Osteoblast (primary cell): ENCODE measurements around the gene OR2T4. TPM values are rescaled to one million over a fixed set of nuclear protein-coding genes. Genes with fewer than 3 reads are reported as not detected.

Experiments
- DNase-seq: peaks from one replicate; pipeline ENCODE4 v3.0.0; 2011; ENCODE audit warnings: low spot score, mixed read lengths; ENCODE audit not compliant: insufficient read length; ENCODE audit errors: missing footprints
- H2AFZ ChIP-seq: 2 replicates; pipeline ENCODE4 v1.6.0; 2011; ENCODE audit warnings: mild to moderate bottlenecking, low read length
- H3K27ac ChIP-seq: 2 replicates; pipeline ENCODE4 v1.5.1; 2011; ENCODE audit warnings: mild to moderate bottlenecking, low read depth, low read length, moderate library complexity
- H3K27me3 ChIP-seq: 2 replicates; pipeline ENCODE4 v1.6.0; 2012; ENCODE audit warnings: mild to moderate bottlenecking, control low read depth, inconsistent platforms, low read length, moderate library complexity; ENCODE audit not compliant: insufficient read depth
- H3K36me3 ChIP-seq: 2 replicates; pipeline ENCODE4 v1.5.1; 2011; ENCODE audit warnings: mild to moderate bottlenecking, low read length, control low read depth, moderate library complexity; ENCODE audit not compliant: insufficient read depth
- H3K4me1 ChIP-seq: 2 replicates; pipeline ENCODE4 v1.5.1; 2011; ENCODE audit warnings: mild to moderate bottlenecking, low read length, control low read depth, moderate library complexity; ENCODE audit not compliant: insufficient read depth
- H3K4me2 ChIP-seq: 2 replicates; pipeline ENCODE4 v1.6.0; 2011; ENCODE audit warnings: mild to moderate bottlenecking, low read length; ENCODE audit not compliant: insufficient read depth
- H3K4me3 ChIP-seq: fragments of 200-600 bp; sonication (generic); 3 replicates; pipeline ENCODE4 v1.5.1; 2012; ENCODE audit warnings: mild to moderate bottlenecking, low read length, inconsistent platforms; ENCODE audit not compliant: insufficient read depth
- H3K79me2 ChIP-seq: 2 replicates; pipeline ENCODE4 v1.6.0; 2012; ENCODE audit warnings: mild to moderate bottlenecking, low read length, control low read depth, inconsistent platforms; ENCODE audit not compliant: insufficient read depth
- H3K9me3 ChIP-seq: 2 replicates; pipeline ENCODE4 v1.5.1; 2011; ENCODE audit warnings: low read depth, low read length, control low read depth
- H4K20me1 ChIP-seq: 2 replicates; pipeline ENCODE4 v1.6.0; 2012; ENCODE audit warnings: mild to moderate bottlenecking, low read length, control low read depth; ENCODE audit not compliant: insufficient read depth
- CTCF ChIP-seq: IDR thresholded peaks from 2 replicates; pipeline ENCODE4 v1.5.1; 2011; ENCODE audit warnings: mild to moderate bottlenecking, low read depth, low read length, moderate library complexity; ENCODE audit errors: extremely low read depth
- total RNA-seq: library from RNA; depleted of rRNA; stranded (reverse); fragments of >200 nt; gene quantifications from 2 replicates; pipeline ENCODE4 v1.2.3, GENCODE V29; 2012

Gene OR2T4
- total RNA-seq, 1 donor, result not detected

DNA sequence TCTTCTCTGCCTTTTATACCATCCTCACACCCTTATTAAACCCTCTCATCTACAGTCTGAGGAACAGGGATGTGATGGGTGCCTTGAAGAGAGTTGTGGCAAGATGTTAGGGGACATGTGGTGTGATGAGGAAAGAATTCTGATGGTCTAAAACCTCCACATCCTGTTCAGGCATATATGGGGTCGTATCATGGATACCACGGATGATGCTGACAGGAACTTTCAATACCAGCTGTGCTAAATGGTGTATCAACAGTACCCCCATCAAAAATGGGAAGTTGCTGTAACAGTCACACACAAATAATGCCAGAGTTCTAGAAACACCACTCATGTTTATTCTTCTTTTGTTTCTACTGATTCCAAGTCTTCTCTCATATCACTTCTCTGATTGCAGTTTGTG is 27.0 kb downstream of the OR2T4 start:
- no peaks in the 10 kb centered on the region for H3K4me1 ChIP-seq
- no peak overlapping the region for H2AFZ ChIP-seq
- H3K36me3 ChIP-seq, result no peaks in the 10 kb centered on the region
- no peak for TF ChIP-seq CTCF
- H3K4me3 ChIP-seq, result no peak overlapping the region
- no peak for DNase-seq
- H3K79me2 ChIP-seq, result no peaks in the 10 kb centered on the region
- H3K27me3 ChIP-seq, result no peaks in the 10 kb centered on the region
- H3K27ac ChIP-seq, result no peak overlapping the region
- no peak overlapping the region for H3K4me2 ChIP-seq
- H4K20me1 ChIP-seq, result no peaks in the 10 kb centered on the region
- no peaks in the 10 kb centered on the region for H3K9me3 ChIP-seq

GRCh38 chr1:248393050-248393449 is 31.6 kb downstream of the OR2T4 start:
- Histone ChIP-seq H4K20me1 (no peaks in the 10 kb centered on the region), H3K4me2 (no peak overlapping the region), H3K79me2 (no peaks in the 10 kb centered on the region), H3K27me3 (no peaks in the 10 kb centered on the region), H3K4me1 (no peaks in the 10 kb centered on the region), H3K4me3 (no peak overlapping the region), H3K36me3 (no peaks in the 10 kb centered on the region), H3K27ac (no peak overlapping the region), H2AFZ (no peak overlapping the region), H3K9me3 (no peaks in the 10 kb centered on the region)
- no peak for DNase-seq
- no peak for TF ChIP-seq CTCF

- no peaks in the 10 kb centered on the region for H3K4me1 ChIP-seq
- no peak within 1 kb of the TSS for H2AFZ ChIP-seq
- no peak for TF ChIP-seq CTCF
- H3K79me2 ChIP-seq, result no peaks in the 10 kb centered on the region
- peaks cover 2% of the 10 kb centered on the region for H3K9me3 ChIP-seq
- H3K27me3 ChIP-seq, result no peaks in the 10 kb centered on the region
- no peak within 1 kb of the TSS for H3K4me3 ChIP-seq
- no peaks in the 10 kb centered on the region for H3K36me3 ChIP-seq
- no peak within 1 kb of the TSS for H3K27ac ChIP-seq
- H4K20me1 ChIP-seq, result no peaks in the 10 kb centered on the region
- no peak for DNase-seq
- H3K4me2 ChIP-seq, result no peak within 1 kb of the TSS
Measured at GRCh38 chr1:248402748-248403147, 41.3 kb downstream of the OR2T4 start, which contains the start of gene OR2T1. OR2T1 (plus strand) TSS chr1:248403048; CDS start chr1:248406148, 3,100 bp downstream.

DNA sequence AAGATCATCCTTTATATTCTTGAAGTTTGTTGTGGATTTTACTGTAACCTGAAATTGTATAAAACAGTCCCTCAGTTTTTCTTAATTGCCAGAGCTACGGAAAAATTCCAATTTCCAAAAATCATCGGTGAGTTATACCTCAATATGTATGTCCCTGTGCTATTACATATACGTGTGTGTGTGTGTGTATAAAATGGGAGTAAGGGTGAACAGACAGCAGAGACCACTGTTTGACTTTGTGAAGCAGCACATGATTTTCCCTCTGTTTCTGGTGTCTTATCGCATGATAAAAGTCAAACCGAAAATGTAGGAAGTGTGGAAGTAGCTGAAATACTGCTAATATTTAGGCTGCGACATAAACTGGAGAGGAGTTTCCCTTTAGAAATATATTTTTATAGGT is 42.6 kb downstream of the OR2T4 start:
- DNase-seq, result no peak
- H3K27me3 ChIP-seq, result no peaks in the 10 kb centered on the region

More for the DNA sequence above, 42.6 kb downstream of the OR2T4 start:
- Histone ChIP-seq H3K79me2 (no peaks in the 10 kb centered on the region), H3K36me3 (no peaks in the 10 kb centered on the region), H4K20me1 (no peaks in the 10 kb centered on the region), H3K4me2 (no peak overlapping the region), H3K4me3 (no peak overlapping the region), H3K9me3 (peaks cover 2% of the 10 kb centered on the region), H3K4me1 (no peaks in the 10 kb centered on the region), H2AFZ (no peak overlapping the region), H3K27ac (no peak overlapping the region)
- no peak for TF ChIP-seq CTCF
